H1 (cell line): ENCODE measurements around the gene ITGB8. TPM values are rescaled to one million over a fixed set of nuclear protein-coding genes. Genes with fewer than 3 reads are reported as not detected.

ENCODE experiments used
- CTCF ChIA-PET: fragments of 300-600 bp; sonication (Branson Sonifier 250); formaldehyde crosslinking; loops from one replicate; lab custom pipeline; 2021; ENCODE audit not compliant: partially characterized antibody; lab: Charles Lee
- POLR2A ChIA-PET: fragments of 300-600 bp; sonication (Branson Sonifier 250); formaldehyde crosslinking; loops from one replicate; lab custom pipeline; 2021; ENCODE audit warnings: inconsistent platforms; ENCODE audit not compliant: partially characterized antibody; lab: Charles Lee
- DNase-seq, 2 experiments: peaks; one replicate each; pipeline versions ENCODE4 v3.0.0 to v3.0.0-alpha.2; 2010 to 2022; ENCODE audit warnings: low spot score in 2 of 2, low read depth in 1 of 2, mixed read lengths in 1 of 2
- FAIRE-seq: peaks from 2 replicates; lab custom pipeline; 2011; peaks lifted over from hg19 to GRCh38; lab: Jason Lieb, UNC
- H2AFZ ChIP-seq: 2 replicates; pipeline ENCODE4 v1.8.1; 2012; ENCODE audit warnings: low read length, inconsistent platforms
- H2AK5ac ChIP-seq: 2 replicates; pipeline ENCODE4 v1.6.1; 2013; ENCODE audit warnings: low read depth, low read length
- H2BK120ac ChIP-seq: replicated peaks from 2 replicates; pipeline ENCODE3; 2013; ENCODE audit warnings: low read depth, low read length, inconsistent platforms
- H2BK12ac ChIP-seq: 2 replicates; pipeline ENCODE4 v1.6.1; 2013; ENCODE audit warnings: low read depth, low read length
- H2BK15ac ChIP-seq: 2 replicates; pipeline ENCODE4 v1.6.1; 2013; ENCODE audit warnings: low read length
- H2BK20ac ChIP-seq: 2 replicates; pipeline ENCODE4 v1.6.1; 2013; ENCODE audit warnings: low read length
- H2BK5ac ChIP-seq: 2 replicates; pipeline ENCODE4 v1.6.1; 2013; ENCODE audit warnings: low read depth, low read length
- H3K14ac ChIP-seq: 2 replicates; pipeline ENCODE4 v1.6.1; 2013; ENCODE audit warnings: inconsistent platforms; ENCODE audit not compliant: insufficient read length
- H3K18ac ChIP-seq: 2 replicates; pipeline ENCODE4 v1.6.1; 2013; ENCODE audit warnings: low read length; ENCODE audit errors: extremely low read depth
- H3K23ac ChIP-seq: 2 replicates; pipeline ENCODE4 v1.6.1; 2013; ENCODE audit warnings: inconsistent platforms; ENCODE audit not compliant: insufficient read length
- H3K23me2 ChIP-seq: 2 replicates; pipeline ENCODE4 v1.6.1; 2013; ENCODE audit warnings: low read depth, low read length
- H3K27ac ChIP-seq: 2 replicates; pipeline ENCODE4 v1.6.1; 2011; ENCODE audit warnings: low read depth, low read length, inconsistent platforms
- H3K27me3 ChIP-seq, 4 experiments: replicated peaks in 1 of 4; 1 replicate in 1 of 4; 2 replicates in 3 of 4; pipeline versions ENCODE4 v1.6.1 to v1.8.1; 2011 to 2013; ENCODE audit warnings: low read length in 3 of 4, mild to moderate bottlenecking in 3 of 4, inconsistent platforms in 2 of 4, mixed read lengths in 2 of 4, moderate library complexity in 1 of 4; ENCODE audit not compliant: control insufficient read depth in 3 of 4, insufficient read depth in 3 of 4; ENCODE audit errors: extremely low read depth in 1 of 4
- H3K36me3 ChIP-seq, 4 experiments: 2 replicates each; pipeline versions ENCODE4 v1.6.1 to v1.8.1; 2011 to 2013; ENCODE audit warnings: mild to moderate bottlenecking in 4 of 4, low read length in 3 of 4, moderate library complexity in 2 of 4, control low read depth in 1 of 4, inconsistent platforms in 1 of 4; ENCODE audit not compliant: insufficient read depth in 4 of 4, control insufficient read depth in 2 of 4
- H3K4ac ChIP-seq: replicated peaks from 2 replicates; pipeline ENCODE3; 2013; ENCODE audit warnings: low read length, low read depth, mixed read lengths, inconsistent platforms; ENCODE audit not compliant: insufficient read length
- H3K4me1 ChIP-seq, 4 experiments: replicated peaks in 1 of 4; 1 replicate in 1 of 4; 2 replicates in 3 of 4; pipeline versions ENCODE4 v1.6.1 to v1.8.1; 2011 to 2013; ENCODE audit warnings: low read length in 3 of 4, inconsistent platforms in 2 of 4, mixed read lengths in 1 of 4; ENCODE audit not compliant: insufficient read depth in 4 of 4, control insufficient read depth in 3 of 4
- H3K4me2 ChIP-seq, 2 experiments: 2 replicates each; pipeline versions ENCODE4 v1.6.1 to v1.8.1; 2011 to 2013; ENCODE audit warnings: low read depth in 2 of 2, low read length in 2 of 2, control low read depth in 1 of 2, inconsistent platforms in 1 of 2, mild to moderate bottlenecking in 1 of 2; ENCODE audit not compliant: insufficient read depth in 1 of 2
- H3K4me3 ChIP-seq, 4 experiments: fragments of 200-600, 300-600 bp in 1 of 4; sonication (generic), shearing (Covaris generic), sonication (Bioruptor Twin) in 1 of 4; 2 replicates each; pipeline versions ENCODE4 v1.5.1 to v1.8.1; 2011 to 2016; ENCODE audit warnings: low read length in 4 of 4, low read depth in 3 of 4, control low read depth in 2 of 4, inconsistent platforms in 2 of 4, mild to moderate bottlenecking in 2 of 4, mixed read lengths in 1 of 4, moderate library complexity in 1 of 4; ENCODE audit not compliant: insufficient read depth in 2 of 4; ENCODE audit errors: extremely low read depth in 1 of 4
- H3K56ac ChIP-seq: replicated peaks from 2 replicates; pipeline ENCODE3; 2013; ENCODE audit warnings: low read depth, mild to moderate bottlenecking, mixed read lengths, low read length, inconsistent platforms; ENCODE audit not compliant: insufficient read length
- H3K79me1 ChIP-seq: 2 replicates; pipeline ENCODE4 v1.6.1; 2013; ENCODE audit warnings: low read depth, low read length, control low read depth
- H3K79me2 ChIP-seq, 2 experiments: 2 replicates each; pipeline versions ENCODE4 v1.6.1 to v1.8.1; 2012 to 2013; ENCODE audit warnings: low read length in 2 of 2, mild to moderate bottlenecking in 2 of 2, inconsistent platforms in 1 of 2; ENCODE audit not compliant: insufficient read depth in 2 of 2, control insufficient read depth in 1 of 2
- H3K9ac ChIP-seq, 4 experiments: replicated peaks in 1 of 4; 1 replicate in 1 of 4; 2 replicates in 3 of 4; pipeline versions ENCODE4 v1.6.1 to v1.8.1; 2011 to 2013; ENCODE audit warnings: low read depth in 3 of 4, low read length in 3 of 4, control low read depth in 2 of 4, mild to moderate bottlenecking in 2 of 4, moderate library complexity in 2 of 4, inconsistent platforms in 1 of 4; ENCODE audit errors: extremely low read depth in 1 of 4
- H3K9me3 ChIP-seq, 2 experiments: 2 replicates each; pipeline versions ENCODE4 v1.6.1 to v1.8.1; 2012 to 2013; ENCODE audit warnings: mild to moderate bottlenecking in 2 of 2, moderate library complexity in 2 of 2, control low read depth in 1 of 2, inconsistent platforms in 1 of 2, low read depth in 1 of 2, low read length in 1 of 2, mixed read lengths in 1 of 2; ENCODE audit not compliant: insufficient read depth in 2 of 2
- H4K20me1 ChIP-seq, 2 experiments: replicated peaks in 1 of 2; 2 replicates each; pipeline versions ENCODE3 to v1.8.1; 2011 to 2013; ENCODE audit warnings: inconsistent platforms in 2 of 2, low read length in 2 of 2, mild to moderate bottlenecking in 1 of 2; ENCODE audit not compliant: insufficient read depth in 2 of 2, control insufficient read depth in 1 of 2
- H4K5ac ChIP-seq: 2 replicates; pipeline ENCODE4 v1.6.1; 2013; ENCODE audit warnings: low read length, low read depth, mixed read lengths, inconsistent platforms; ENCODE audit not compliant: insufficient read length
- H4K8ac ChIP-seq: 2 replicates; pipeline ENCODE4 v1.8.0; 2013; ENCODE audit warnings: mild to moderate bottlenecking, moderate library complexity, low read length, inconsistent platforms; ENCODE audit not compliant: insufficient read depth; ENCODE audit errors: extremely low read depth
- H4K91ac ChIP-seq: replicated peaks from 2 replicates; pipeline ENCODE3; 2013; ENCODE audit warnings: low read length, mixed read lengths, inconsistent platforms; ENCODE audit not compliant: insufficient read length
- ASH2L ChIP-seq: fragments of 200-600, 300-600 bp; sonication (generic); IDR thresholded peaks from one replicate; pipeline ENCODE4 v1.7.1; 2017; ENCODE audit warnings: low read length
- CBX5 ChIP-seq: fragments of 300-800, 300-1000 bp; sonication (generic); IDR thresholded peaks from 2 replicates; pipeline ENCODE4 v1.7.1; 2016; ENCODE audit warnings: antibody characterized with exemption, low read length, low read depth
- CHD1 ChIP-seq: IDR thresholded peaks from 2 replicates; pipeline ENCODE4 v1.6.1; 2012; ENCODE audit warnings: low read depth, low read length, improper control_type of control experiment
- CHD2 ChIP-seq: IDR thresholded peaks from 2 replicates; pipeline ENCODE4 v1.6.1; 2012; ENCODE audit warnings: low read length, improper control_type of control experiment
- CTBP2 ChIP-seq: IDR thresholded peaks from 2 replicates; pipeline ENCODE4 v1.7.0; 2011; ENCODE audit warnings: borderline replicate concordance, mild to moderate bottlenecking, moderate library complexity, mixed read lengths, low read length; ENCODE audit not compliant: insufficient read depth, insufficient read length
- EGR1 ChIP-seq: IDR thresholded peaks from 2 replicates; pipeline ENCODE4 v1.6.1; 2011; ENCODE audit warnings: low read depth, low read length, borderline replicate concordance
- EP300 ChIP-seq, 2 experiments: IDR thresholded peaks; 1 replicate in 1 of 2; 2 replicates in 1 of 2; pipeline ENCODE4 v1.6.1; 2011 to 2012; ENCODE audit warnings: low read depth in 2 of 2, low read length in 2 of 2, mild to moderate bottlenecking in 2 of 2, borderline replicate concordance in 1 of 2, inconsistent platforms in 1 of 2, moderate library complexity in 1 of 2
- KDM1A ChIP-seq: fragments of 200-600, 300-600 bp; sonication (generic); IDR thresholded peaks from 2 replicates; pipeline ENCODE4 v1.7.1; 2016; ENCODE audit warnings: mild to moderate bottlenecking, low read length, borderline replicate concordance
- NANOG ChIP-seq: IDR thresholded peaks from 2 replicates; pipeline ENCODE4 v1.6.1; 2011; ENCODE audit warnings: low read length, low read depth, mild to moderate bottlenecking, inconsistent platforms; ENCODE audit not compliant: insufficient read depth, poor library complexity, severe bottlenecking
- NRF1 ChIP-seq: IDR thresholded peaks from 2 replicates; pipeline ENCODE4 v1.6.1; 2011; ENCODE audit warnings: mild to moderate bottlenecking, low read depth, low read length, improper control_type of control experiment
- SIRT6 ChIP-seq: IDR thresholded peaks from one replicate; pipeline ENCODE4 v1.7.1; 2012; ENCODE audit warnings: low read length, inconsistent platforms
- TAF1 ChIP-seq: IDR thresholded peaks from 2 replicates; pipeline ENCODE4 v1.6.1; 2011; ENCODE audit warnings: mild to moderate bottlenecking, low read depth, low read length
- TBP ChIP-seq: IDR thresholded peaks from 2 replicates; pipeline ENCODE4 v1.6.1; 2011; ENCODE audit warnings: low read depth, low read length, improper control_type of control experiment
- TEAD4 ChIP-seq: IDR thresholded peaks from 2 replicates; pipeline ENCODE4 v1.6.1; 2012; ENCODE audit warnings: low read depth, low read length, inconsistent platforms, mixed read lengths
- WGBS, 2 experiments: shearing (Covaris generic) in 1 of 2; methylation state at CpG; one replicate each; pipeline versions ENCODE4 v1.1.6 to v1.1.7; 2013 to 2015; ENCODE audit warnings: low lambda C conversion rate in 2 of 2, mixed read lengths in 2 of 2, inconsistent platforms in 1 of 2, low coverage in 1 of 2, missing lambda C conversion rate in 1 of 2; ENCODE audit not compliant: insufficient replicate concordance in 2 of 2, insufficient coverage in 1 of 2, insufficient read length in 1 of 2; ENCODE audit errors: extremely low coverage in 1 of 2, missing lambda C conversion rate in 1 of 2; 5-methylcytosine and 5-hydroxymethylcytosine counted together
- polyA plus RNA-seq, 7 experiments: library from polyadenylated mRNA; depleted of rRNA in 3 of 7; stranded (reverse) in 5 of 7; unstranded in 2 of 7; fragments of >200 nt in 5 of 7; fragments of 200-250 nt in 2 of 7; gene quantifications; 1 replicate in 5 of 7; 2 replicates in 1 of 7; 4 replicates in 1 of 7; pipeline versions ENCODE4 v1.2.1 to v1.2.3, GENCODE V29; 2011 to 2013; ENCODE audit warnings: missing spikeins in 2 of 7, mixed read lengths in 2 of 7
- total RNA-seq: library from RNA; stranded (reverse); fragmentation: NEBNext Ultra II Directional; extraction: Animal tissue kit (Norgen Biotek cat#: 25700); gene quantifications from 2 replicates; pipeline ENCODE4 v1.2.1, GENCODE V29; 2021

ITGB8 gene
- total and polyA plus RNA-seq, 2 of the 8 experiments (the other 6 are each of a cell fraction or from before 2014, with no cell fraction given) = 1.2 to 3.6 TPM

DNA sequence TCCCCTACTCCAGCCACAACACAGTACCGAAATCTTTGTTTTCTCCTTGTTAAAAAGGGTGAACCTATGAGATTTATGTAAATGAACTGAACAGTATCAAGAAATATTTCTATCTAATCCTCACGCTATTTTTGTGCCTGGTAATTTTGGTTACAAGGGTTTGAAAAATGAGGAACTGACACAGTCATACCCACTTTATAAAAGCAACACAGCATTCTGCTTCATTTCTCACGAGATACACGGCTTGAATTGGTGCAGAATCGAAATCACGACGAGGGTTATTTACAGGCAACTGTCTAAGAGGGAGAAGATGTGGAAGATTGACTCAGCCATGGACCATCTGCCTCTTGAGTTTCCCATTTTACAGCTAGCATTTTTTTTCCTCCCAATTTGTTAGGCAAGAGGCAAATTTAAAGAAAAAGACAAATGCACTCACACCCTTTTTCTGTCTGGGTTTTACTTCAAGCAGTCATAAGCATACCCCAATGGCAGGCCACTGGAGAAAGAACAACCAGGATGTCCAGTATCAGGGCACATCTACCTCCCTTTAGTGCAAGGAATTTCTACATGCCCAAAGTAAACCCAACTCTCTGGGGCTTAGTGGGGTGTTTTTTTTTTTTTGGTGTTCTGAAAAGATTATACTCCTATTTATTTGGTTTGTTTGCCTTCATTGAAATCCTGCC lies 108.1 kb downstream of the ITGB8 start:
- H3K79me2 ChIP-seq = no peaks in the 10 kb centered on the region
- no peak overlapping the region for H4K5ac ChIP-seq
- H3K4me2 ChIP-seq = no peak overlapping the region
- H3K27me3 ChIP-seq = no peaks in the 10 kb centered on the region
- no peak for DNase-seq
- no peaks in the 10 kb centered on the region for H3K23me2 ChIP-seq
- no peak overlapping the region for H3K27ac ChIP-seq
- H3K36me3 ChIP-seq = no peaks in the 10 kb centered on the region
- no peak overlapping the region for H2BK20ac ChIP-seq
- H2AFZ ChIP-seq = no peak overlapping the region
- H3K56ac ChIP-seq = no peak overlapping the region
- H3K23ac ChIP-seq = no peak overlapping the region
- no peaks in the 10 kb centered on the region; a peak in 1 of 7 replicates for H3K4me1 ChIP-seq
- WGBS, 2 experiments = 85% methylated on average over 7 of the region's 7 CpGs; no CpG with 5 or more reads in 1 of the 2 experiments
- POLR2A ChIA-PET = no interaction called here
- FAIRE-seq = no peak
- H2BK5ac ChIP-seq = no peak overlapping the region
- no peak overlapping the region for H2AK5ac ChIP-seq
- CTCF ChIA-PET = interaction anchor here (1.0 to 2.3 kb wide), 3 partner anchors 32 to 60 kb away, joined by 3 to 6 read pairs (median 5); no protein-coding TSS in a partner anchor
- no peak overlapping the region for H4K91ac ChIP-seq
- no peak overlapping the region for H3K18ac ChIP-seq
- H4K20me1 ChIP-seq = no peaks in the 10 kb centered on the region
- H4K8ac ChIP-seq = no peak overlapping the region
- H3K9me3 ChIP-seq = no peaks in the 10 kb centered on the region
- no peak overlapping the region for H2BK120ac ChIP-seq
- no peak overlapping the region for H3K4ac ChIP-seq
- no peak overlapping the region for H2BK12ac ChIP-seq
- H3K4me3 ChIP-seq = no peak overlapping the region
- H2BK15ac ChIP-seq = no peak overlapping the region
- H3K79me1 ChIP-seq = no peaks in the 10 kb centered on the region
- H3K14ac ChIP-seq = no peak overlapping the region
- H3K9ac ChIP-seq = no peak overlapping the region
- TF ChIP-seq ASH2L (no peak), CHD2 (no peak), NRF1 (no peak), EP300 (IDR thresholded peaks at IDR 0.05; ENCODE audit: borderline replicate concordance in 1 of 2, low read depth in 2 of 2, low read length in 2 of 2) (no peak), TBP (no peak), KDM1A (no peak), TEAD4 (no peak), CTBP2 (no peak), SIRT6 (no peak), EGR1 (no peak), TAF1 (no peak), CHD1 (no peak), CBX5 (no peak), NANOG (no peak)
